BE2C (cell line): ENCODE data around the gene RNGTT.
"Not testable (repeated sequence)": the region's sequence is repeated elsewhere in the genome, so short reads cannot be mapped to it uniquely, and the experiment has no call there.

ENCODE experiments used
- DNase-seq: peaks from one replicate; pipeline ENCODE4 v3.0.0-alpha.2; 2020
- H3K27me3 ChIP-seq: fragments of 250-450 bp; sonication (Bioruptor Pico); 2 replicates; pipeline ENCODE4 v1.5.1; 2020; ENCODE audit warnings: mild to moderate bottlenecking
- H3K36me3 ChIP-seq: fragments of 250-450 bp; sonication (Bioruptor Pico); 2 replicates; pipeline ENCODE4 v1.5.1; 2020; ENCODE audit warnings: mild to moderate bottlenecking
- H3K4me1 ChIP-seq: fragments of 250-450 bp; sonication (Bioruptor Pico); 2 replicates; pipeline ENCODE4 v1.5.1; 2020
- H3K4me3 ChIP-seq: 2 replicates; pipeline ENCODE4 v1.5.1; 2011; ENCODE audit warnings: low read depth, low read length
- H3K9me3 ChIP-seq: fragments of 250-450 bp; sonication (Bioruptor Pico); 2 replicates; pipeline ENCODE4 v1.5.1; 2020
- CTCF ChIP-seq: IDR thresholded peaks from 2 replicates; pipeline ENCODE4 v1.5.1; 2012; ENCODE audit warnings: mild to moderate bottlenecking, low read depth, low read length

The RNGTT gene

GRCh38 chr6:88842320-88842719, 121.1 kb downstream of the RNGTT start:
- DNase-seq = no peak
- no peak for TF ChIP-seq CTCF
- Histone ChIP-seq H3K36me3 (no peaks in the 10 kb centered on the region), H3K9me3 (no peaks in the 10 kb centered on the region), H3K4me1 (no peaks in the 10 kb centered on the region; the same call in 1 of the 2 replicates), H3K4me3 (no peak overlapping the region), H3K27me3 (no peaks in the 10 kb centered on the region)

- Histone ChIP-seq H3K4me1 (no peaks in the 10 kb centered on the region), H3K4me3 (no peak overlapping the region), H3K9me3 (no peaks in the 10 kb centered on the region), H3K36me3 (no peaks in the 10 kb centered on the region), H3K27me3 (no peaks in the 10 kb centered on the region)
- TF ChIP-seq CTCF = no peak
- no peak for DNase-seq
Observed at GRCh38 chr6:88840796-88841539, 122.5 kb downstream of the RNGTT start.

GRCh38 chr6:88840289-88840688, 123.1 kb downstream of the RNGTT start:
- Histone ChIP-seq H3K27me3 (no peaks in the 10 kb centered on the region), H3K4me1 (no peaks in the 10 kb centered on the region), H3K9me3 (no peaks in the 10 kb centered on the region), H3K36me3 (no peaks in the 10 kb centered on the region), H3K4me3 (no peak overlapping the region)
- DNase-seq = no peak
- no peak for TF ChIP-seq CTCF

GRCh38 chr6:88839280-88839679, 124.1 kb downstream of the RNGTT start:
- Histone ChIP-seq H3K4me3 (no peak overlapping the region), H3K27me3 (no peaks in the 10 kb centered on the region), H3K4me1 (no peaks in the 10 kb centered on the region), H3K36me3 (no peaks in the 10 kb centered on the region), H3K9me3 (no peaks in the 10 kb centered on the region)
- DNase-seq = no peak
- no peak for TF ChIP-seq CTCF

GRCh38 chr6:88835210-88835609, 128.2 kb downstream of the RNGTT start:
- DNase-seq = no peak
- no peak overlapping the region for H3K4me3 ChIP-seq
- TF ChIP-seq CTCF = no peak
- peaks cover 3% of the 10 kb centered on the region; the same call in 1 of the 2 replicates for H3K9me3 ChIP-seq
- H3K36me3 ChIP-seq = no peaks in the 10 kb centered on the region
- H3K27me3 ChIP-seq = no peaks in the 10 kb centered on the region
- no peaks in the 10 kb centered on the region for H3K4me1 ChIP-seq

GRCh38 chr6:88833071-88833470, 130.3 kb downstream of the RNGTT start:
- H3K36me3 ChIP-seq, H3K4me1 ChIP-seq, H3K9me3 ChIP-seq, DNase-seq, H3K4me3 ChIP-seq, H3K27me3 ChIP-seq: not testable (repeated sequence)

GRCh38 chr6:88827599-88827998, 135.8 kb downstream of the RNGTT start:
- not testable (repeated sequence) for H3K4me1 ChIP-seq

More at GRCh38 chr6:88827599-88827998, 135.8 kb downstream of the RNGTT start:
- not testable (repeated sequence) for DNase-seq, H3K36me3 ChIP-seq, H3K27me3 ChIP-seq, H3K4me3 ChIP-seq, H3K9me3 ChIP-seq
